ENCODE data around the gene SRPK2.

DNA sequence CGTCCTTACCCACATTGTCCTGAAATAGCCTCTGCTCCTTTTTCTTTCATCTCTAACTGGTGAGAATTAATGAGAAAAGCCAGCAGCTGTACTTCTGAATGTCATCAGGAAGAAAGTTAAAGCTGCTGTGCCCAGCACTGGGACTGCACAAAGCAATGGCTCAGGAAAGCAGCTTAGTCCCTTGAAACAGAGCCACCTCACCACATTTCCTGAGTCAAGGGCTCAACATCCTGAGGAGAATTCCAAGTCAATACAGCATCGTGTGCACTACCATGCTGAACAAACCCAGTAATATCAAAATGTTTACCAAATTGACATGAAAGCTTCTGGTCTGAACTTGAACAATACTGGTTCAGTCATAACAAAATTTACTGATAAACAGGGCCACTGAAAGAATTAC lies 234.6 kb downstream of the SRPK2 start:
- TF ChIP-seq ZNF24 (tag by site-specific recombination; IDR thresholded peaks at IDR 0.05) (no peak), YY1 (tag by site-specific recombination; IDR thresholded peaks at IDR 0.05) (no peak), KLF16 (tag by site-specific recombination; IDR thresholded peaks at IDR 0.05) (no peak), ZBTB8A (tag by site-specific recombination; IDR thresholded peaks at IDR 0.05) (no peak), RBAK (tag by site-specific recombination; IDR thresholded peaks at IDR 0.05) (no peak), ZBTB1 (tag by site-specific recombination; IDR thresholded peaks at IDR 0.05) (no peak), MYNN (tag by site-specific recombination; IDR thresholded peaks at IDR 0.05; ENCODE audit: borderline replicate concordance) (no peak), ZNF248 (tag by site-specific recombination; IDR thresholded peaks at IDR 0.05) (no peak), ZNF239 (tag by site-specific recombination; IDR thresholded peaks at IDR 0.05) (no peak), KLF8 (tag by site-specific recombination; IDR thresholded peaks at IDR 0.05) (no peak), GLI2 (tag by site-specific recombination; IDR thresholded peaks at IDR 0.05; ENCODE audit: borderline replicate concordance, low read depth) (no peak)
- TF ChIP-seq, protein P1, sequence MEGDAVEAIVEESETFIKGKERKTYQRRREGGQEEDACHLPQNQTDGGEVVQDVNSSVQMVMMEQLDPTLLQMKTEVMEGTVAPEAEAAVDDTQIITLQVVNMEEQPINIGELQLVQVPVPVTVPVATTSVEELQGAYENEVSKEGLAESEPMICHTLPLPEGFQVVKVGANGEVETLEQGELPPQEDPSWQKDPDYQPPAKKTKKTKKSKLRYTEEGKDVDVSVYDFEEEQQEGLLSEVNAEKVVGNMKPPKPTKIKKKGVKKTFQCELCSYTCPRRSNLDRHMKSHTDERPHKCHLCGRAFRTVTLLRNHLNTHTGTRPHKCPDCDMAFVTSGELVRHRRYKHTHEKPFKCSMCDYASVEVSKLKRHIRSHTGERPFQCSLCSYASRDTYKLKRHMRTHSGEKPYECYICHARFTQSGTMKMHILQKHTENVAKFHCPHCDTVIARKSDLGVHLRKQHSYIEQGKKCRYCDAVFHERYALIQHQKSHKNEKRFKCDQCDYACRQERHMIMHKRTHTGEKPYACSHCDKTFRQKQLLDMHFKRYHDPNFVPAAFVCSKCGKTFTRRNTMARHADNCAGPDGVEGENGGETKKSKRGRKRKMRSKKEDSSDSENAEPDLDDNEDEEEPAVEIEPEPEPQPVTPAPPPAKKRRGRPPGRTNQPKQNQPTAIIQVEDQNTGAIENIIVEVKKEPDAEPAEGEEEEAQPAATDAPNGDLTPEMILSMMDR (tag by site-specific recombination; IDR thresholded peaks at IDR 0.05): no peak
- TF ChIP-seq, protein P2, sequence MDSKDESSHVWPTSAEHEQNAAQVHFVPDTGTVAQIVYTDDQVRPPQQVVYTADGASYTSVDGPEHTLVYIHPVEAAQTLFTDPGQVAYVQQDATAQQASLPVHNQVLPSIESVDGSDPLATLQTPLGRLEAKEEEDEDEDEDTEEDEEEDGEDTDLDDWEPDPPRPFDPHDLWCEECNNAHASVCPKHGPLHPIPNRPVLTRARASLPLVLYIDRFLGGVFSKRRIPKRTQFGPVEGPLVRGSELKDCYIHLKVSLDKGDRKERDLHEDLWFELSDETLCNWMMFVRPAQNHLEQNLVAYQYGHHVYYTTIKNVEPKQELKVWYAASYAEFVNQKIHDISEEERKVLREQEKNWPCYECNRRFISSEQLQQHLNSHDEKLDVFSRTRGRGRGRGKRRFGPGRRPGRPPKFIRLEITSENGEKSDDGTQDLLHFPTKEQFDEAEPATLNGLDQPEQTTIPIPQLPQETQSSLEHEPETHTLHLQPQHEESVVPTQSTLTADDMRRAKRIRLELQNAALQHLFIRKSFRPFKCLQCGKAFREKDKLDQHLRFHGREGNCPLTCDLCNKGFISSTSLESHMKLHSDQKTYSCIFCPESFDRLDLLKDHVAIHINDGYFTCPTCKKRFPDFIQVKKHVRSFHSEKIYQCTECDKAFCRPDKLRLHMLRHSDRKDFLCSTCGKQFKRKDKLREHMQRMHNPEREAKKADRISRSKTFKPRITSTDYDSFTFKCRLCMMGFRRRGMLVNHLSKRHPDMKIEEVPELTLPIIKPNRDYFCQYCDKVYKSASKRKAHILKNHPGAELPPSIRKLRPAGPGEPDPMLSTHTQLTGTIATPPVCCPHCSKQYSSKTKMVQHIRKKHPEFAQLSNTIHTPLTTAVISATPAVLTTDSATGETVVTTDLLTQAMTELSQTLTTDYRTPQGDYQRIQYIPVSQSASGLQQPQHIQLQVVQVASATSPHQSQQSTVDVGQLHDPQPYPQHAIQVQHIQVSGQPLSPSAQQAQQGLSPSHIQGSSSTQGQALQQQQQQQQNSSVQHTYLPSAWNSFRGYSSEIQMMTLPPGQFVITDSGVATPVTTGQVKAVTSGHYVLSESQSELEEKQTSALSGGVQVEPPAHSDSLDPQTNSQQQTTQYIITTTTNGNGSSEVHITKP (tag by site-specific recombination; IDR thresholded peaks at IDR 0.05): no peak
- TF ChIP-seq, protein P3, sequence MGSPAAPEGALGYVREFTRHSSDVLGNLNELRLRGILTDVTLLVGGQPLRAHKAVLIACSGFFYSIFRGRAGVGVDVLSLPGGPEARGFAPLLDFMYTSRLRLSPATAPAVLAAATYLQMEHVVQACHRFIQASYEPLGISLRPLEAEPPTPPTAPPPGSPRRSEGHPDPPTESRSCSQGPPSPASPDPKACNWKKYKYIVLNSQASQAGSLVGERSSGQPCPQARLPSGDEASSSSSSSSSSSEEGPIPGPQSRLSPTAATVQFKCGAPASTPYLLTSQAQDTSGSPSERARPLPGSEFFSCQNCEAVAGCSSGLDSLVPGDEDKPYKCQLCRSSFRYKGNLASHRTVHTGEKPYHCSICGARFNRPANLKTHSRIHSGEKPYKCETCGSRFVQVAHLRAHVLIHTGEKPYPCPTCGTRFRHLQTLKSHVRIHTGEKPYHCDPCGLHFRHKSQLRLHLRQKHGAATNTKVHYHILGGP (tag by site-specific recombination; IDR thresholded peaks at IDR 0.05): no peak

All from HEK293 (cell line).